Vagina (tissue), 2 donors: ENCODE results near the gene HECA. TPM values are rescaled to one million over a fixed set of nuclear protein-coding genes. Genes with fewer than 3 reads are reported as not detected.

ENCODE experiments used
- DNase-seq, 2 donors: peaks; one replicate each; pipeline ENCODE4 v3.0.0-alpha.2; 2017; ENCODE audit errors: extremely low spot score in 2 of 2
- H3K27ac ChIP-seq: fragments of 200-600 bp; sonication (generic); one replicate; pipeline ENCODE4 v1.5.1; 2019
- H3K27me3 ChIP-seq: fragments of 200-600 bp; sonication (generic); one replicate; pipeline ENCODE4 v1.5.1; 2019
- H3K36me3 ChIP-seq, 2 donors: fragments of 200-600 bp; sonication (generic); one replicate each; pipeline ENCODE4 v1.5.1; 2017 to 2019
- H3K4me1 ChIP-seq: fragments of 200-600 bp; sonication (generic); one replicate; pipeline ENCODE4 v1.5.1; 2019
- H3K4me3 ChIP-seq, 2 donors: fragments of 200-600 bp; sonication (generic); 1 replicate in 1 of 2; 2 replicates in 1 of 2; pipeline ENCODE4 v1.5.1; 2016 to 2019
- H3K9me3 ChIP-seq: fragments of 200-600 bp; sonication (generic); one replicate; pipeline ENCODE4 v1.5.1; 2019
- CTCF ChIP-seq, 3 experiments: fragments of 450-650 bp in 2 of 3; fragments of 200-600 bp in 1 of 3; sonication (generic) in 1 of 3; IDR thresholded peaks; one replicate each; pipeline ENCODE4 v1.5.1; 2017 to 2019; ENCODE audit warnings: antibody characterized with exemption in 3 of 3, mild to moderate bottlenecking in 2 of 3, moderate library complexity in 2 of 3
- POLR2A ChIP-seq, 2 donors: fragments of 450-650 bp; IDR thresholded peaks; one replicate each; pipeline ENCODE4 v1.6.1; 2017; ENCODE audit warnings: antibody characterized with exemption in 2 of 2, mild to moderate bottlenecking in 2 of 2, moderate library complexity in 2 of 2
- POLR2AphosphoS5 ChIP-seq, 2 donors: sonication (generic); formaldehyde crosslinking; IDR thresholded peaks; one replicate each; pipeline ENCODE4 v1.9.0; 2017; ENCODE audit warnings: antibody characterized with exemption in 2 of 2, mild to moderate bottlenecking in 2 of 2, low read depth in 1 of 2; ENCODE audit not compliant: insufficient read depth in 1 of 2
- intact Hi-C: fragments of 100-400 bp; cut with DNase I; formaldehyde crosslinking; loops from one replicate; pipeline ENCODE4 v1.15.1; 2023
- total RNA-seq: library from RNA; depleted of rRNA; stranded (reverse); fragments of >200 nt; gene quantifications from one replicate; pipeline ENCODE4 v1.2.3, GENCODE V29; 2016

Gene HECA
- total RNA-seq = 35.8 TPM

- DNase-seq = peak; percentile 98 to 99
- H3K4me1 ChIP-seq = peaks cover 35% of the 10 kb centered on the region
Measured at GRCh38 chr6:139134817-139135577, at the start of gene HECA. HECA (plus strand) TSS chr6:139135080; CDS start chr6:139135397, 317 bp downstream.

GRCh38 chr6:139091826-139092225 is 43.1 kb upstream of the HECA start:
- Histone ChIP-seq H3K36me3 (no peaks in the 10 kb centered on the region), H3K9me3 (no peaks in the 10 kb centered on the region), H3K27me3 (no peaks in the 10 kb centered on the region), H3K27ac (no peak overlapping the region), H3K4me1 (no peaks in the 10 kb centered on the region), H3K4me3 (no peak overlapping the region)
- TF ChIP-seq POLR2AphosphoS5 (IDR thresholded peaks at IDR 0.05; ENCODE audit: insufficient read depth in 1 of 2, low read depth in 1 of 2) = no peak
- no peak for TF ChIP-seq POLR2A (IDR thresholded peaks at IDR 0.05)
- TF ChIP-seq CTCF (IDR thresholded peaks at IDR 0.05) = no peak
- intact Hi-C loops = no loop called here
- DNase-seq = no peak

More at GRCh38 chr6:139134817-139135577, at the start of gene HECA:
- Histone ChIP-seq H3K9me3 (no peaks in the 10 kb centered on the region), H3K27me3 (no peaks in the 10 kb centered on the region), H3K36me3 (no peaks in the 10 kb centered on the region), H3K4me3 (peak within 1 kb of the TSS; percentile 73 to 81), H3K27ac (peak within 1 kb of the TSS; percentile 98)
- intact Hi-C loops = loop anchor here (10.0 kb wide), 1 partner anchor 230 kb away; no protein-coding TSS in a partner anchor
- TF ChIP-seq CTCF (IDR thresholded peaks at IDR 0.05) (peak in 1 of 3 experiments; percentile 5), POLR2A (IDR thresholded peaks at IDR 0.05) (peak; percentile 5 to 91), POLR2AphosphoS5 (IDR thresholded peaks at IDR 0.05; ENCODE audit: insufficient read depth in 1 of 2, low read depth in 1 of 2) (peak; percentile 56 to 84)

GRCh38 chr6:139099984-139100383 is 34.9 kb upstream of the HECA start:
- intact Hi-C loops = no loop called here
- H3K27ac ChIP-seq = no peak overlapping the region
- no peak overlapping the region for H3K4me3 ChIP-seq
- TF ChIP-seq POLR2AphosphoS5 (IDR thresholded peaks at IDR 0.05; ENCODE audit: insufficient read depth in 1 of 2, low read depth in 1 of 2) = no peak
- no peak for TF ChIP-seq POLR2A (IDR thresholded peaks at IDR 0.05)
- no peak for TF ChIP-seq CTCF (IDR thresholded peaks at IDR 0.05)
- H3K36me3 ChIP-seq = no peaks in the 10 kb centered on the region
- DNase-seq = no peak
- H3K4me1 ChIP-seq = no peaks in the 10 kb centered on the region
- no peaks in the 10 kb centered on the region for H3K27me3 ChIP-seq
- H3K9me3 ChIP-seq = no peaks in the 10 kb centered on the region

GRCh38 chr6:139107051-139107450 is 27.8 kb upstream of the HECA start:
- Histone ChIP-seq H3K36me3 (no peaks in the 10 kb centered on the region), H3K9me3 (no peaks in the 10 kb centered on the region), H3K4me1 (no peaks in the 10 kb centered on the region), H3K27ac (no peak overlapping the region), H3K4me3 (no peak overlapping the region), H3K27me3 (no peaks in the 10 kb centered on the region)
- intact Hi-C loops = no loop called here
- no peak for DNase-seq
- TF ChIP-seq POLR2A (IDR thresholded peaks at IDR 0.05) = no peak
- no peak for TF ChIP-seq CTCF (IDR thresholded peaks at IDR 0.05)
- no peak for TF ChIP-seq POLR2AphosphoS5 (IDR thresholded peaks at IDR 0.05; ENCODE audit: insufficient read depth in 1 of 2, low read depth in 1 of 2)

- Histone ChIP-seq H3K9me3 (no peaks in the 10 kb centered on the region), H3K4me1 (no peaks in the 10 kb centered on the region), H3K36me3 (no peaks in the 10 kb centered on the region), H3K27me3 (no peaks in the 10 kb centered on the region), H3K27ac (no peak overlapping the region), H3K4me3 (no peak overlapping the region)
- intact Hi-C loops = no loop called here
- no peak for DNase-seq
- TF ChIP-seq POLR2A (IDR thresholded peaks at IDR 0.05) (no peak), CTCF (IDR thresholded peaks at IDR 0.05) (no peak), POLR2AphosphoS5 (IDR thresholded peaks at IDR 0.05; ENCODE audit: insufficient read depth in 1 of 2, low read depth in 1 of 2) (no peak)
Measured at GRCh38 chr6:139108378-139108777, 26.5 kb upstream of the HECA start.
